CD4-positive, alpha-beta T cell (primary cell): ENCODE measurements around the gene CTTNBP2. TPM values are rescaled to one million over a fixed set of nuclear protein-coding genes. Genes with fewer than 3 reads are reported as not detected.

Source experiments
- ATAC-seq: fragments of 200-7000 bp; cut with Tn5 transposase; one replicate; pipeline ENCODE4 v1.10.0; 2022; ENCODE audit warnings: mild to moderate bottlenecking; ENCODE audit not compliant: poor library complexity
- CTCF ChIA-PET: fragments of 350-600 bp; sonication (Branson Sonifier 250); formaldehyde crosslinking; loops from one replicate; lab custom pipeline; 2021; ENCODE audit warnings: antibody characterized with exemption, inconsistent platforms; lab: Charles Lee
- POLR2A ChIA-PET: fragments of 350-600 bp; sonication (Branson Sonifier 250); formaldehyde crosslinking; loops from one replicate; lab custom pipeline; 2021; ENCODE audit warnings: antibody characterized with exemption, inconsistent platforms; lab: Charles Lee
- DNase-seq, 14 experiments: peaks; one replicate each; pipeline ENCODE4 v3.0.0-alpha.2; 2013 to 2020; ENCODE audit warnings: mixed read lengths in 2 of 14
- H3K27ac ChIP-seq, 2 donors: one replicate each; pipeline versions ENCODE4 v1.5.1 to v1.7.0; 2013; ENCODE audit warnings: low read length in 2 of 2, low read depth in 1 of 2, mild to moderate bottlenecking in 1 of 2
- H3K27me3 ChIP-seq, 2 experiments: 1 replicate in 1 of 2; 2 replicates in 1 of 2; pipeline versions ENCODE4 v1.6.1 to v1.7.0; 2013; ENCODE audit warnings: low read length in 2 of 2, control low read depth in 1 of 2, mild to moderate bottlenecking in 1 of 2, moderate library complexity in 1 of 2; ENCODE audit not compliant: insufficient read depth in 2 of 2, control insufficient read depth in 1 of 2
- H3K36me3 ChIP-seq: one replicate; pipeline ENCODE4 v1.6.1; 2013; ENCODE audit warnings: low read length, control low read depth; ENCODE audit not compliant: insufficient read depth
- H3K4me1 ChIP-seq: one replicate; pipeline ENCODE4 v1.6.1; 2013; ENCODE audit warnings: low read length, control low read depth; ENCODE audit not compliant: insufficient read depth
- H3K4me3 ChIP-seq: one replicate; pipeline ENCODE4 v1.5.1; 2013; ENCODE audit warnings: mild to moderate bottlenecking, low read length, moderate library complexity
- H3K9me3 ChIP-seq, 2 experiments: 1 replicate in 1 of 2; 2 replicates in 1 of 2; pipeline versions ENCODE4 v1.6.1 to v1.7.0; 2013; ENCODE audit warnings: low read length in 2 of 2, mild to moderate bottlenecking in 2 of 2, control low read depth in 1 of 2, moderate library complexity in 1 of 2; ENCODE audit not compliant: control insufficient read depth in 1 of 2, insufficient read depth in 1 of 2
- H3K27ac Mint-ChIP-seq: one replicate; pipeline ENCODE4 v1.8.0; 2020; ENCODE audit warnings: mixed read lengths
- H3K27me3 Mint-ChIP-seq: one replicate; pipeline ENCODE4 v1.8.0; 2021; ENCODE audit warnings: mixed read lengths
- H3K36me3 Mint-ChIP-seq: one replicate; pipeline ENCODE4 v1.8.0; 2021; ENCODE audit warnings: low read depth, mixed read lengths
- H3K4me1 Mint-ChIP-seq: one replicate; pipeline ENCODE4 v1.8.0; 2021; ENCODE audit warnings: low read depth, mixed read lengths
- H3K4me3 Mint-ChIP-seq: one replicate; pipeline ENCODE4 v1.8.0; 2020; ENCODE audit warnings: mild to moderate bottlenecking, mixed read lengths
- H3K9me3 Mint-ChIP-seq: one replicate; pipeline ENCODE4 v1.8.0; 2020; ENCODE audit warnings: mixed read lengths
- intact Hi-C, 2 experiments: fragments of 100-400 bp; cut with DNase I in 1 of 2; cut with micrococcal nuclease in 1 of 2; formaldehyde crosslinking; loops; one replicate each; pipeline versions ENCODE4 v1.15.1 to v1.9.0; 2023 to 2025; cut with DNase I, micrococcal nuclease
- total RNA-seq, 174 experiments: library from RNA in 2 of 174; stranded (reverse) in 2 of 174; gene quantifications; one replicate each; pipeline ENCODE4 v1.2.3 and lab custom pipeline; 2021 to 2026
- TF ChIP-seq, protein P1 (sequence below): fragments of 200-600 bp; IDR thresholded peaks from one replicate; pipeline ENCODE4 v1.8.0; 2022; ENCODE audit warnings: antibody characterized with exemption, mild to moderate bottlenecking

Gene CTTNBP2
- total RNA-seq, 2 experiments from 2014 or later = not detected

- Histone ChIP-seq H3K27me3 (peaks cover 0 to 2% of the 10 kb centered on the region in 2 experiments), H3K4me3 (no peak overlapping the region), H3K4me1 (no peaks in the 10 kb centered on the region), H3K36me3 (no peaks in the 10 kb centered on the region), H3K9me3 (peaks cover 0 to 8% of the 10 kb centered on the region in 2 experiments), H3K27ac (no peak overlapping the region)
- Mint-ChIP-seq H3K27me3 (peaks cover 23% of the 10 kb centered on the region), H3K27ac (no peak overlapping the region), H3K4me3 (no peak overlapping the region), H3K9me3 (no peaks in the 10 kb centered on the region), H3K36me3 (no peaks in the 10 kb centered on the region), H3K4me1 (no peaks in the 10 kb centered on the region)
- POLR2A ChIA-PET = no interaction called here
- TF ChIP-seq, protein P1, sequence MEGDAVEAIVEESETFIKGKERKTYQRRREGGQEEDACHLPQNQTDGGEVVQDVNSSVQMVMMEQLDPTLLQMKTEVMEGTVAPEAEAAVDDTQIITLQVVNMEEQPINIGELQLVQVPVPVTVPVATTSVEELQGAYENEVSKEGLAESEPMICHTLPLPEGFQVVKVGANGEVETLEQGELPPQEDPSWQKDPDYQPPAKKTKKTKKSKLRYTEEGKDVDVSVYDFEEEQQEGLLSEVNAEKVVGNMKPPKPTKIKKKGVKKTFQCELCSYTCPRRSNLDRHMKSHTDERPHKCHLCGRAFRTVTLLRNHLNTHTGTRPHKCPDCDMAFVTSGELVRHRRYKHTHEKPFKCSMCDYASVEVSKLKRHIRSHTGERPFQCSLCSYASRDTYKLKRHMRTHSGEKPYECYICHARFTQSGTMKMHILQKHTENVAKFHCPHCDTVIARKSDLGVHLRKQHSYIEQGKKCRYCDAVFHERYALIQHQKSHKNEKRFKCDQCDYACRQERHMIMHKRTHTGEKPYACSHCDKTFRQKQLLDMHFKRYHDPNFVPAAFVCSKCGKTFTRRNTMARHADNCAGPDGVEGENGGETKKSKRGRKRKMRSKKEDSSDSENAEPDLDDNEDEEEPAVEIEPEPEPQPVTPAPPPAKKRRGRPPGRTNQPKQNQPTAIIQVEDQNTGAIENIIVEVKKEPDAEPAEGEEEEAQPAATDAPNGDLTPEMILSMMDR = no peak
- CTCF ChIA-PET = no interaction called here
- ATAC-seq (no peak), DNase-seq (no peak)
- intact Hi-C loops = no loop called here
Observed at GRCh38 chr7:117857718-117858117, 15.5 kb downstream of the CTTNBP2 start.

DNA sequence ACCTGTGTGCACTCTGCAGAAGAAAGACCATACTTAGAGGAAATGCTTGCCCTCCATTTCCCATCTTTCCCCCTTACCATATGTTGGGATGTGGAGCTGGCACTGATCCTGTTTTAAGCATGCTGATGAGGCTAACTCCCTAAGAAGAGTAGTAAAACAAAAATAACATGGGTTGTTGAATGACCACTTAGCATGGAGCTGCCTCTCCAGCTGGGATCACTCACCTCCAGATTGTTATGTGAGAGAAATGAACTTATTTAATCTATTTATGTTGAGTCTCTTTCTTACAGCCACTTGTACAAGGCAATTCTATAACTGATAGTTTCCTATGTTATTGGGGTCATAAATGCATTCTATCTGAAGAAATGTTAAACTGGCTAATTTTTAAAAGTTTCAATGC, 17.0 kb downstream of the CTTNBP2 start:
- Mint-ChIP-seq H3K9me3 (no peaks in the 10 kb centered on the region), H3K4me1 (no peaks in the 10 kb centered on the region), H3K27ac (no peak overlapping the region), H3K36me3 (no peaks in the 10 kb centered on the region), H3K4me3 (no peak overlapping the region), H3K27me3 (peaks cover 15% of the 10 kb centered on the region)
- ATAC-seq (no peak), DNase-seq (no peak)
- H3K9me3 ChIP-seq = peaks cover 0 to 7% of the 10 kb centered on the region in 2 experiments
- peaks cover 0 to 2% of the 10 kb centered on the region in 2 experiments for H3K27me3 ChIP-seq
- TF ChIP-seq, protein P1 = no peak
- no peaks in the 10 kb centered on the region for H3K4me1 ChIP-seq
- ChIA-PET POLR2A (no interaction called here), CTCF (no interaction called here)
- H3K36me3 ChIP-seq = no peaks in the 10 kb centered on the region
- intact Hi-C loops = no loop called here
- no peak overlapping the region for H3K27ac ChIP-seq
- H3K4me3 ChIP-seq = no peak overlapping the region

DNA sequence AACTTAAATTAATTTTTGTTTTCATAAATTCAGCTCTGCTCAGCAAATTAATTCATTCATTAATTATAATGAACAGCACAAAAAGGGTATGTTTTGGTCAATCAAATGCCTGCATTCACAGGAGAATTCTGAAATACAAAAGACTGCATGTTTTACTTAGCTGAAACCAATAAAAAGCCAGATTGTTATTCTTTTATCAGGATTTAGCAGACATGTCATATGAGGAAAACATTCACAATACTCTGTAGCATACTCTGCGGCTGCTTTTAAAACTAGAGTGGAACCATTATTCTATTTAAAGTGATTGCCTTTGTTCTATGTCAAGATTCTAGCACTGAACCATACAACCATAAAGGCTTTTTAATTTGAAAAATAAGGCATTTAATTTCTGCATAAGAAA, 19.1 kb downstream of the CTTNBP2 start:
- Mint-ChIP-seq H3K4me3 (no peak overlapping the region), H3K36me3 (no peaks in the 10 kb centered on the region), H3K27ac (no peak overlapping the region), H3K27me3 (peaks cover 4% of the 10 kb centered on the region), H3K4me1 (no peaks in the 10 kb centered on the region), H3K9me3 (no peaks in the 10 kb centered on the region)
- ATAC-seq (no peak), DNase-seq (no peak)
- TF ChIP-seq, protein P1 = no peak
- no peak overlapping the region for H3K27ac ChIP-seq
- H3K4me3 ChIP-seq = no peak overlapping the region
- peaks cover 0 to 2% of the 10 kb centered on the region in 2 experiments for H3K27me3 ChIP-seq
- POLR2A ChIA-PET = no interaction called here
- no peaks in the 10 kb centered on the region for H3K36me3 ChIP-seq
- no peaks in the 10 kb centered on the region for H3K4me1 ChIP-seq
- H3K9me3 ChIP-seq = peaks cover 0 to 4% of the 10 kb centered on the region in 2 experiments
- intact Hi-C loops = no loop called here
- CTCF ChIA-PET = no interaction called here
